NCI-H2227 (cell line): ENCODE measurements around the gene PRKAR1B.

Experiments used
- DNase-seq: peaks from one replicate; lab custom pipeline; 2025; ENCODE audit not compliant: unreplicated experiment; lab: John Stamatoyannopoulos, UW

The PRKAR1B gene

DNA sequence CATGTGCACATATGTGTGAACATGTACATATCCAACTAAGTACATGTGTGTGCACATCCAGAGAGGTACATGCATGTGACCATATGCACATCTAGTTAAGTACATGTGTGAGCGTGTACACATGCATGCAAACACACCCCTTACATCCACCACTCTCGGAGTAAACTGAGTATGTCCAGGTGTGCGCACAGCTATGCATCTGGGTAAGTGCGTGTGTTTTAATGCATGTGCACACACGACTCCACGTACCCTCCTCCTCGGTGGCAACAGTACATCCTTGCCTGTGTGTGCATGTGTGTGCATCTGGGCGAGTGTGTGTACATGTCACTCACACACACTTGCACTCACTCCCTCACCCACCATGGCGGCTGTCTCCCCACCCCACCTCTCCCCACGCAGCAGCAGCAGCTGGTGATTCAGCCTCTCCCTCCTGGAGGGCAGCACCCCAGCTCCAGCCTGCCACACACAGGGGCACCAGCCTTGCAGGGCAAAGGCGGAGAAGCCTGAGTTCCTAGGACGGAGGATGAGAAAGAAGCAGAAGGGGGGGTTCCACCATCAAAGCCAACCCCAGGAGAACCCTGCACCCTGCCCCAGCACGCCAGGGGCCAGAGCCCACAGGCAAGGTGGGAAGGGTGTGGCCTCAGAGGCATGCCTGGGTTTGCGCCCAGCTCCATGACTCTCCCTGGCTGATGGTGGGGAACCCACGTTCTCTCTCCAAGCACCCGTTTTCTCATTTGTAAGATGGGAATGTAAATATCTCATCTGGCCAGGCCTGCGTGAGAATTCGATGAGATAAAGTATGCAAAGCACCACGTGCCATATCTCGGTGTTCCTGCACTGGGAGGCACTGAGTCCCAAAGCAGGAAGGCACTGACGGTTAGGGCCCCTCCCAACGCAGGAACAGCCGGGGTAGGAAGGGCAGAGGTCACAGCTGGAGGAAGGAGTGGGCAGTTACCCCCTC lies 28.3 kb downstream of the PRKAR1B start:
- no peak for DNase-seq

DNA sequence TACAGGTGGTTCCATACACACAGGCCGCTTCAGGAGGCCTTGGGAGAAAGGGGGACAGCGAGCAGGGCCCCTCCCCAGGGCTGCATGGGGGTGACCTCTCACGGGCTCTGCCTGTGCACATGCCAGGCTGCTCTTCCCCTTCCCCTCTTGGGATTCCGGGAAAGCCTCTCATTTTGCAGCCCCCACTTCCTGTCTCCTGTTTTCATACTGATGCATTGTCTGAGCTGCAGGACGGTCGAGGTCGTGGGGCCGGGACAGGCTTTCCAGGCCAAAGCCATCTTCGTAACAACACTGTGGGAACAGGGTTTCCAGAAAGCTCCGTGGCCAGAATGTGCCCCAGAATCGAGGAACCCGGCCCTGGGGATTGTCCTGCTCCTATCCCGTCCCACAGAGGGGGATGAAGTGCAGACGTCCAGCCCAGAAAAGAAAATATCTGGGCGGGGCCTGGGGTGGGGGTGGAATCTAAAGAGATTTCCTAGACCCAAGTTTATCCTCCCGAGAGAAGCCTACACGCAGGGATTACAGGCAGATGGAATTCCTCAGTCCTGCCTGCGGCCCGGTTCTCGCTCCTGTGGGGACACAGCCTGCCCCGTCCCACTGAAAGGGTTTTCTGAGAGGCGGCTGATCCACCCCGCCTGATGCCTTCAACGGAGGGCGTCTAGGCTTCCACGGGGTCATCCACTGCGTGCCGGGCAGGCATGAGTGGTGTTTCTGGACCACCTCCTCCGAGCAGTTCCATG lies 30.1 kb downstream of the PRKAR1B start:
- no peak for DNase-seq

DNA sequence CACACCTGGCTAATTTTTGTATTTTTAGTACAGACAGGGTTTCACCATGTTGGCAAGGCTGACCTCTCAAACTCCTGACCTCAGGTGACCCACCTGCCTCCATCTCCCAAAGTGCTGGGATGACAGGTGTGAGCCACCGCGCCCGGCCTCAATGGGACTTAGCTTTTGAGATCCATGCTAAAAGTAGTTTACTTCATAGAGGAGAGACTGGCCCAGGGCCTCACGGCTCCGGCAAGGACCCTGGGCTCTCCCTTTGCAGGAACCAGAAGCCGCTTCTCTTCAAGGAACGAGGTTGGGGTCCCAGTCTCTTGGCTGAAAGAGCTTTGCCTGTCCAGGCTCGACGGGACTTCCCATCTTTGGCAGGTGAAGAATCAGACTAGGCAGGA lies 30.7 kb downstream of the PRKAR1B start:
- no peak for DNase-seq

DNA sequence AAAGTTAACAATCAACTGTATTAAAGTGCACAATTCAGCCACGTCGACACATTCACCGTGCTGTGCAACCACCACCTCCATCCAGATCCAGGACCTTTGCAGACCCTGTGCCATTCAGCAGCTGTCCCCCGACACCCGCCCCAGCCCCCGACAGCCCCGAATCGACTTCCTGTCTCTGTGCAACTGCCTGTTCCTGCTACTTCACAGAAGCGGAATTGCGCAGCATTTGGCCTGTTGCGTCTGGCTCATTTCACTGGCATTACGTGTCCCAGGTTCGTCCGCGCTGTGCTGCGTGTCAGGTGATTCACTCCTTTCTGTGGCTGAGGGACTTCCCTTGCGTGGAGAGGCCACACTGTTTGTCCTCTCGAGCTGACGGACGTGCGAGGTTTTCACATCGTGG lies 33.8 kb downstream of the PRKAR1B start:
- no peak for DNase-seq

DNA sequence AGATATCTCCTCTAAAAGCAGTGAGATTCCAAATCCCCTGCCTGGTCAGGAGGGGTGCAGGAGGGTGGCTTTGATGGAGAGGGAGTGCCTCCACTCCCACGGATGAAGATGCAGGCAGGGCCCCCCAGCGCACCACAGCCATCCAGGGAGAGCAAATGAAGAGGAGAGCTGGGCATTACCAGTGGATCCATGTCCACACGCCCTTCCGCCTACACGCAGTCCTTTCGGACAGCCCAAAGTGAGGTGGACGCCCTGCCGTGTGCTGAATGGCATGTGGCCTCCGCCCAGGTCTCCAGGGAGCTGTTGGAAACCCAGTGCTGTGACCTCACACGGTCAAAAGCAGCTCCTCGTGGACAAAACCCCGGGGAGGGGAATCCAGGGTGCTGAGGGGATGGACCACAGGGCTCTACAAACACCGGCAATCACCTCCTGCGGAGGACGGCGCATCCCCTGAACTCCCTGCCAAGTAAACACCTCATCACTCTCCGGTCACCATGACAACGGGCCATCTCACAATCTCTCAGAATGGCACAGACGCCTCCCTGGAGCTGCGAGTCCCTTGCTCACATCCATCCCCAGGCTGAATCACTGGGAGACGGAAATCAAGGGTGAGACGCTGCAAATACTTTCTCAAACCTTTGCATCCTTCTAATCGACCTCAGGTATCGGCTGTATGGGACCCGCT lies 35.6 kb downstream of the PRKAR1B start:
- DNase-seq, result no peak

DNA sequence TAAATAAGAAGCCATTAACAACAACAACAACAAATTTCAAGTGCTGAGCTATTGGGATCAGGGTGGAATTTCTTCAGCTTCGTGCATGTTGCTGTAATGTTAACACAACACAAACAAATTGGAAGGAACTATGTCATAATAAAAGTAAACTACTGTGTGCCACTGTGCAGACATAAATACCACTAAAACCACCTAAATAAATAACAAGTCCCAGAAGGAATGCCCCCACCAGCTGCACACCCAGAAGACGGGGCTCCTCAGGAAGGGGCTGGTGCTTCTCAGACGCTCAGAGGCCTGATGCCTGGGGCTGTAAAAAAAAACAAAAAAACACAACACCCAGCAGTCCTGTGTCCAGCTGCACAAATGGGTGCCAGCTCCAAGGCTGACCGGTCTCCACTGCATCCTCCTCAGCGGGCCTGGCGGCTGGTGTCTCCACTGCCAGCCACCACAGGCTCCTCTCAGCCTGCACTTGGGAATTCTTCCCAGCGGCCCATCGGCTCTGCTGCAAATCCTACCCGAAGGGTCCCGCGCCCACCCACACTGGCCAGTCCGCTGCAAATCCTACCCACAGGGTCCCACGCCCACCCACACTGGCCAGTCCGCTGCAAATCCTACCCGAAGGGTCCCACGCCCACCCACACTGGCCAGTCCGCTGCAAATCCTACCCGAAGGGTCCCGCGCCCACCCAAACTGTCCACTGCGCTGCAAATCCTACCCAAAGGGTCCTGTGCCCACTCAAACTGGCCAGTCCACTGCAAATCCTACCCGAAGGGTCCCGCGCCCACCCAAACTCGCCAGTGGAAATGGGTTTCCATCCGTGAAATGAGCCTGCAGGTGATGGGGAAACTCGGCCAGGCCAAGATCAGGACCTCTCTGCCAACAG lies 36.4 kb downstream of the PRKAR1B start:
- no peak for DNase-seq

DNA sequence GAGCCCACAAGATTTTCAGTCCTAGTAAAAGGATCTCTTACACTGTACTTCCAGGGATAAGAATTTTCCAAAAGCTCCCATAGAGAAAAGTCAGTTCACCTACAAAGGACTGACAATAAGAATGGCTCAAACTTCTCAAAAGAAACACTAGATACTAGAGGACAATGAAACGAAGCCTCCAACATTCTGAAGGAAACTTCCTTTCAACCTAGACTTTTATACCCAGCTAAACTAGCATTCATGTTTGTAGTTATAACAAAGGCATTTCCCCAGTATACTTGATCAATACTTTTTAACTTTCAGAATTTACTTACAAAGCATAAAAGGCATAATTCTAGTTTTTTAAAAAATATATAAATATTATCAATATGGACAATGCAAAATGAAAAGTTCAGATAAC lies 41.5 kb downstream of the PRKAR1B start:
- DNase-seq, result no peak

DNA sequence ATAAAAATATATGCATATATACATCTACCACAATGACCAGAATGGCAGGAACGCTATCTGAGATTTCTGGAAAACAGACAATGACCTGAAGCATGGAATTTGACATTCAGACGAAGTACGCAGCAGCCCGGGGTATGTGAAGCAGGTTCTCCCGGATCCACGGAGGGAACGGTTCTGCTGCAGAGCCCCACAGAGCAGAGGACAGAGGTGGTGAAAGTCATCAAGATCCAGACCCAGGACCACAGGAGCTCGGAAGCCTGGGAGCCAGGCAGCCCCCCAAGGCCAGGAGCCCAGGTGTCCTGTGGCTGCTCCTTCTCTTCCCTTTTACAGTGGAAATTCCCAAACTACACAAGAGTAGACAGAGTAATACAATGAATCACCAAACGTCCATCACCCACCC lies 42.7 kb downstream of the PRKAR1B start:
- no peak for DNase-seq

DNA sequence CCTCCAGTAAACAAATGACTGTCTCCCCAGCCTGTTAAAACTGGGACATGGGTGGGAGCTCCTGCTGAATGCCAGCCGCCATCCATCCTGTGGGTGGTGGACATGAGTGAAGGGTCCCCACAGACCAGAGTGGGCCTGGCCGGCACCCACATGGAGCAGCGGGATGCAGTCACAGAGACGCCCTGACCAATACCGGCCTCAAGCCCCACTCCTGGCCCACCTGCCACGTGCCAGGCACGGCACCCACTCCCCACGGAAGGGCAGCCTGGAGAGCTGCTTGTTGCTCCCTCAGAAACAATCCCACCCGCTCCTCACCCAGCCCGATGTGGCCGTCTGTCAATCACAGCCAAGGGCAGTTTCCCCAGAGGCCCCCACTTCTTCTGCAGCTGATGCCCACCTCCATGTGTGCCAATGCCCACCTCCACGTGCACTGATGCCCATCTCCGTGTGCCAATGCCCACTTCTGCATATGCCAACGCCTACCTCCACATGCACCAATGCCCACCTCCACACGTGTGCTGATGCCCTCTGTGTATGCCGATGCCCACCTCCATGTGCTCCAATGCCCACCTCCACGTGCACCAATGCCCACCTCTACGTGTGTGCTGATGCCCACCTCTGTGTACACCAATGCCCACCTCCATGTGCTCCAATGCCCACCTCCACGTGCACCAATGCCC lies 43.4 kb downstream of the PRKAR1B start:
- DNase-seq, result no peak

DNA sequence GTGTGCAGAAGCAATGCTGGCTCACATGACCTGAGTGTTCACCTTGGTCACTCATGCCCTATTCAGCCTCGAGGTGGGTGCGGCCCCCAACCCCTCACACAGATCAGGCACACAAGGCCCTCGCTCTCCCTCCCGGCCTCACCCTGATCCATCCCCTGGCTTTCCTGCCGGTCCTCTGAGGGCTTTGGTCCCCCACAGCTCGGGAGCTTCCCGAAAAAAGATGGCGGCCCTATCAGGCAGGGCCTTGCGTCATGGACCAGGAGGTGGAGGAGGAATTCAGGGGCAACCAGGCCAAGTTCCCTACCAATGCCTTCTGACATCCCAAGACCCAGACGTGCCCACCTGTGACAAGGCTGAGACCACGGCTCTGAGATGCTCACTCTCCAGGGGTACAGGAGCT lies 44.3 kb downstream of the PRKAR1B start:
- DNase-seq, result no peak

DNA sequence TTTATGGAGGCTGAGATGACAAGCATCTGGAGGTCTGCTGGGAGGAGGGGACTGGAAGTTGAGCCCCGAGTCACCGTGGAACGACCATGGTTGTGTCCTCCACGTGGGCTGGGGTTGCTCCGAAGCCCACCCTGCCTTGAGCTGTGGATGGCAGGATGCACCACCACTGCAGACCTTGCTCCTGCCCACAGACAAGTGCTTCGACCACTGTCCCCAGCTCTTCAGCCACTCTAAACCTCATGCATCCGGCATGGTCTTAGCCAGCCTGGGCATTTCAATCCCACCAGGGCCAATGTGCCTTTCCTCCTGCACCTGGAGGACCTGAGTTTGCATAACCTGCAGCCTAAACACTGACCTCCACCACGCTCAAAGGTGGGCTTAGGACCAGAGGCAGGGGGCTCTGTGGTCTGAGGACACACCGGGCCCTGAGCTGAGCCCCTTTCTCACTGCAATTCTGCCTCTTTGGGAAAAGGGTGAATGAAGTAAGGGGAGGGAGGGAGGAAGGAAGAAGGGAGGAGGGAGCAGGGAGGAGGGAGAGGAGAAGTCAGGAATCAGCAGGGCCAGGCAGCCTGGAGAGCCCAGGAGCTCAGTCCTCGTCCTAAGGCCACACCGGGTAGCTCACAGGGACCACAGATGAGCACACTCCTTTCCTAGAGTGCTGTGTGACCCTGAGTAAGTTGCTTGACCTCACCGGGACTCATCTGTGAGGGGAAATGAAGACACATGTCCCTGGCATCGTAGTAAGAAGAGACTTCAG lies 45.4 kb downstream of the PRKAR1B start:
- no peak for DNase-seq

DNA sequence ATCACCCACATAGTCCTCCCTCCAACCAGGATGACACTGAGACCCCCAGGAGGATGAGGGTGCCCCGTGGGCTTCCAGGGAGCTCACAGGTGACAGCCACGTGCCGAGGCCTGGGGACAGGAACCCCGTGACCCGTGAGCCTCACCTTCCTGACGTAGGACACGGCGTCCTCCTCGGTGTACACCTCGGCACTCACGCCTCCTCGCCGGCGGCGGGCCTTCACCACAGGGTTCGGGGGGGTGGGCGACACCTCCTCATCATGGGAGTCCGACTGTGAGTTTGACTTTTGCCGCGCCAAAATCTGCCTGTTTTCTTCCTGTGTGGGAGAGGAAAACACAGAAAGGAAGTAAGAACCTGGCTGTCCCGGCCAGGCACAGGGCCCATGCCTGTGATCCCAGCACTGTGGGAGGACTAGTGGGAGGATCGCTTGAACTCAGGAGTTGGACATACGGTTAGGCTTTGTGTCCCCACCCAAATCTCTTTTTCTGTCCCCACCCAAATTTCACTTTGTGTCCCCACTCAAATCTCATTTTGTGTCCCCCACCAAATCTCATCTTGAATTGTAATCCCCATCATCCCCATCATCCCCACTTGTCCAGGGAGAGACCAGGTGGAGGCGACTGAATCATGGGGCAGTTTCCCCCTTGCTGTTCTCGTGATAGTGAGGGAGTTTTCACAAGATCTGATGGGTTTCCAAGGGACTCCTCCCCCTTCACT lies 46.5 kb downstream of the PRKAR1B start:
- no peak for DNase-seq

DNA sequence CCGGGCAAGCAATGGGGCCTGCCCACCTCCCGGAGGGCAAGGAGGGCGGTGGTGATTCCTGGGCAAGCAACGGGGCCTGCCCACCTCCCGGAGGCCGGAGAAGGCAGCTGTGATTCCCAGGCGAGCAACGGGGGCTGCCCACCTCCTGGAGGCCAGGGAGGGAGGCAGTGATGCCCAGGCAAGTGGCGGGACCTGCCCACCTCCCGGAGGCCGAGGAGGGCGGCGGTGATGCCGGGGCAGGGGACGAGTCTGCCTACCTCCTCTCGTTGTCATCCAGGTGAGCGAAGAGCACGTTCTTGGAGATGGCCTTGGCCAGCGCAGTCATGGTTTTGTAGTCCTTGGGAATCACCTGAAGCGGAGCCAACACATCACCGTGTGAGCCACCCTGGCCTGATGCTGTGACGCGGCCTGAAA lies 50.1 kb downstream of the PRKAR1B start:
- DNase-seq, result no peak

DNA sequence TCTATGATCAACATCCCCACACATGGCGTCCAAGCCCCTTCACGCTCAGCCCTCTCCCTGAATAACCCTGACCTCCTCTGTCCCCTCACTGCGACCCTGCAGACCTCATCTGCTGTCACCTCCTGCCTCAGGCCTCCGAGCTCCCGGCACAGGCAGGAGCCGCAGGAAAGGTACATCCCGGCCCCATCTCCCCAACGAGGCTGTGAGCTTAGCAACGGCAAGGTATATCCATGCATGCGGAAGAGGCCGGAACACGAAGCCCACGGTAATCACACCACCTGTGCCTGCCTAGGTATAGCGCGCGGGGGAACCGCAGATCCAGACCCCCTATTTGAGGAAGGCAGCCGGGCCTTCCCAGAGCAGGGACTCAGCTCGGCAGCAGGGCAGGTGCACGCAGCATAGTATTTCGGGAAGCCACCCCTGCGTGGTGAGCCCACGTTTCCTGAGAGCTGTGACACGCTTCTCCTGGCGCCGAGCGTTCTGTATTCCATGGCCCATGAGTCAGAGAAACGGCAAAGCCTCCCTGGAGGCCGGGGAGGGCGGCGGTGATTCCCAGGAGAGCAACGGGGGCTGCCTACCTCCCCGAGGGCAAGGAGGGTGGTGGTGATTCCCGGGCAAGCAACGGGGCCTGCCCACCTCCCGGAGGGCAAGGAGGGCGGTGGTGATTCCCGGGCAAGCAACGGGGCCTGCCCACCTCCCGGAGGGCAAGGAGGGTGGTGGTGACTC lies 50.7 kb downstream of the PRKAR1B start:
- no peak for DNase-seq

DNA sequence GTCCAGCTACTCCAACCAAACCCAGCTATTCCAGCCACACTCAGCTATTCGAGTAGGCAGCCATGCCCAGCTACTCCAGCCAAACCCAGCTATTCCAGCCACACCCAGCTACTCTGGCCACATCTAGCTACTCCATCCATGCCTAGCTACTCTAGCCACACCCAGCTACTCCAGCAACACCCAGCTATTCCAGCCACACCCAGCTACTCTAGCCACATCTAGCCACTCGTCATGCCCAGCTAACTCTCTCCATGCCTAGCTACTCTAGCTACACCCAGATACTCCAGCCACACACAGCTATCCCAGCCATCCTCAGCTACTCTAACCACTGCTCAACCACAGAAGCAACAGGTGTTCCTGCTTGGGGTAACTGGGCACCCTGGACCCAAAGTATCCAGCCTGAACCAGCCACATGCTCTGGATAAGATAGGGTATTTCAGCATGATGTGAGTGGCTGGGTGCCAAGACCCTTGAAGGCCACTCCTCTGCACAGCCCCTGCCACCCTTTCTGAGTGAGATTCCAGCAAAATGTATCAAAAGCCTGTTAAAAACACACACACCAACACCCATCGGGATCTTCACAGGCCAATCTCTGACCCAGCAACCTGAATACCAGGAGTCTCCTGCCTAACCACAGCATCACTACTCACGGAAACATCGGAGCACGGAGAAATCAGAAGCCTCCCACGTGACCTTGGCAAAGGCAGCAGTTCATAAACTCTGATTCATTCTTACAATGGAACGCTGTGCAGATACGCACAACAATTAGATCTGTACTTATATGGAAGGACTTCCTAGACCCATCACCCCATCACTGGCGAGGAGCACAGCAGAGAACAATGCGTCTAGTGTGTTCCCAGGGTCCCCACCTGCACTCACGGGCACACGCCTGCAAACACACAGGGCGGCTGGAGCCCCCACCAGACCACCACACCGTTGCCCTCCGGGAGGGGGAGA lies 52.3 kb downstream of the PRKAR1B start:
- DNase-seq, result no peak

DNA sequence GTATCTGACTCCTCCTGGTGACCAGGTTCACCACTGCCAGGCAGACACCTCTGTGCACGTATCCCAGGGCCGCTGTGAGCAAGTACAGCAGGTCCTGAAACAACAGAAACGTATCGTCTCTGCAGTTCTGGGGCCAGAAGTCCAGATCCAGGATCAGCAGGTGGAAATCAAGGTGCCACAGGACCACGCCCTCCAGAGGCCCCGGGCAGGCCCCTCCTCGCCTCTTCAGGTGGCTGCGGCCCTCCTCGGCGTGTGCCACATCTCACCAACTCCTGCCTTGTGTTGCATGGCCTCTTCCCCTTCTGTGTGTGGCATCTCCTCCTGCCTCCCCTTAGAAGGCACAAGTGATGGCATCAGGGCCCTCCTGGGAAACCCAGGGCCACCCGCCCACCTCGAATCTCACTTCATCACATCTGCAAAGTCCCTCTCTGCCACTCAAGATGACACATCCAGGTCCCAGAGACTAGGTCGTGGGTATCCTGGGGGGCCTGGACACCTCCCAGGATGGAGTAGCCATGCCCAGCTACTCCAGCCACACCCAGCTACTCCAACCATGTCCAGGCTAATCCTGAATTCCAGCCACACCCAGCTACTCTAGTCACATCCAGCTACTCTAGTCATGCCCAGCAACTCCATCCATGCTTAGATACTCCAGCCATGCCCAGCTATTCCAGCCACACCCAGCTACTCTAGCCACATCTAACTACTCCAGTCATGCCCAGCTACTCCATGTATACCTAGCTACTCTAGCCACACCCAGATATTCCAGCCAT lies 53.2 kb downstream of the PRKAR1B start:
- DNase-seq, result no peak
